DMS114 treated with DMSO at 0.1 percent for 48 hours (cell line): Measurements from ENCODE around the gene RNASEL.
A peak's percentile ranks its signal among the peaks of the same experiment; 100 is the strongest.

Experiments used
- DNase-seq: peaks from one replicate; lab custom pipeline; 2025; ENCODE audit not compliant: unreplicated experiment; lab: John Stamatoyannopoulos, UW

Gene RNASEL

GRCh38 chr1:182622901-182623528 lies 34.0 kb upstream of the RNASEL start:
- no peak for DNase-seq

GRCh38 chr1:182621906-182622305 lies 32.9 kb upstream of the RNASEL start:
- DNase-seq: no peak

- DNase-seq: no peak
Observed at GRCh38 chr1:182620924-182621585, 32.0 kb upstream of the RNASEL start.

- DNase-seq: no peak
Observed at GRCh38 chr1:182617734-182618351, 28.8 kb upstream of the RNASEL start.

- DNase-seq: no peak
Observed at GRCh38 chr1:182617014-182617429, 28.0 kb upstream of the RNASEL start.

- DNase-seq: no peak
Observed at GRCh38 chr1:182616130-182617013, 27.3 kb upstream of the RNASEL start.

- DNase-seq: no peak
Observed at GRCh38 chr1:182615468-182616129, 26.5 kb upstream of the RNASEL start.

- peak; percentile 45 for DNase-seq
Observed at GRCh38 chr1:182614796-182615454, 25.9 kb upstream of the RNASEL start.

GRCh38 chr1:182611787-182612186 lies 22.7 kb upstream of the RNASEL start:
- DNase-seq: no peak

GRCh38 chr1:182611326-182611725 lies 22.3 kb upstream of the RNASEL start:
- no peak for DNase-seq

- no peak for DNase-seq
Observed at GRCh38 chr1:182610606-182611194, 21.6 kb upstream of the RNASEL start.

GRCh38 chr1:182608845-182609610 lies 20.0 kb upstream of the RNASEL start:
- DNase-seq: no peak

GRCh38 chr1:182608236-182608635 lies 19.2 kb upstream of the RNASEL start:
- no peak for DNase-seq

- DNase-seq: no peak
Observed at GRCh38 chr1:182607566-182607965, 18.5 kb upstream of the RNASEL start.

GRCh38 chr1:182604175-182605164 lies 15.4 kb upstream of the RNASEL start, which contains the start of gene RGS16:
Gene RGS16 (minus strand): TSS chr1:182604389. CDS start chr1:182604259, 130 bp downstream.
- DNase-seq: peak; percentile 78

- DNase-seq: no peak
Observed at GRCh38 chr1:182603646-182604174, 14.7 kb upstream of the RNASEL start.

GRCh38 chr1:182602935-182603645 lies 14.0 kb upstream of the RNASEL start:
- no peak for DNase-seq
